Progenitor cell of endocrine pancreas (in vitro differentiated cells): ENCODE measurements around the gene CD19. TPM values are rescaled to one million over a fixed set of nuclear protein-coding genes. Genes with fewer than 3 reads are reported as not detected.
A peak's percentile ranks its signal among the peaks of the same experiment; 100 is the strongest.
"Not testable (repeated sequence)": the region's sequence is repeated elsewhere in the genome, so short reads cannot be mapped to it uniquely, and the experiment has no call there.

Experiments
- DNase-seq: peaks from one replicate; pipeline ENCODE4 v3.0.0; 2021; ENCODE audit warnings: low spot score; ENCODE audit not compliant: unreplicated experiment
- H3K27ac Mint-ChIP-seq: 2 replicates; pipeline ENCODE4 v1.8.0; 2021; ENCODE audit warnings: mild to moderate bottlenecking, moderate library complexity, mixed read lengths
- H3K27me3 Mint-ChIP-seq: 2 replicates; pipeline ENCODE4 v1.8.0; 2021; ENCODE audit warnings: mixed read lengths
- H3K36me3 Mint-ChIP-seq: 2 replicates; pipeline ENCODE4 v1.8.0; 2022; ENCODE audit warnings: mixed read lengths; ENCODE audit not compliant: insufficient read depth
- H3K4me1 Mint-ChIP-seq: 2 replicates; pipeline ENCODE4 v1.8.0; 2021; ENCODE audit warnings: low read depth, mixed read lengths
- H3K4me3 Mint-ChIP-seq: 2 replicates; pipeline ENCODE4 v1.8.0; 2021; ENCODE audit warnings: low read depth, mild to moderate bottlenecking, moderate library complexity, mixed read lengths
- H3K9me3 Mint-ChIP-seq: 2 replicates; pipeline ENCODE4 v1.8.0; 2021; ENCODE audit warnings: low read depth, mixed read lengths
- CTCF ChIP-seq: fragments of 200-600 bp; sonication (generic); IDR thresholded peaks from one replicate; pipeline ENCODE4 v1.5.0; 2021; ENCODE audit warnings: antibody characterized with exemption, mild to moderate bottlenecking; ENCODE audit not compliant: unreplicated experiment
- long read RNA-seq: library from polyadenylated mRNA; unstranded; transcript quantifications from one replicate; pipeline ENCODE4 v2.0.0, GENCODE V29; 2020
- total RNA-seq: library from RNA; stranded (reverse); gene quantifications from 2 replicates; pipeline ENCODE4 v1.2.1, GENCODE V29; 2021

The CD19 gene
- not detected in 2 replicates for total RNA-seq
- long read RNA-seq, result 0 reads

- Mint-ChIP-seq H3K4me1 (peaks cover 2% of the 10 kb centered on the region), H3K27ac (no peak within 1 kb of the TSS), H3K4me3 (no peak within 1 kb of the TSS), H3K36me3 (no peaks in the 10 kb centered on the region), H3K9me3 (no peaks in the 10 kb centered on the region), H3K27me3 (peaks cover 12% of the 10 kb centered on the region)
- no peak for TF ChIP-seq CTCF
- DNase-seq, result no peak
Measured at GRCh38 chr16:28931801-28932225, at the start of gene CD19. TSS of gene CD19 (plus strand) at chr16:28931971. CDS start at chr16:28932001, 30 bp downstream.

GRCh38 chr16:28882551-28883160 is 49.1 kb upstream of the CD19 start:
- no peak for DNase-seq
- H3K4me3 Mint-ChIP-seq, result peak overlapping the region; percentile 3
- no peak for TF ChIP-seq CTCF
- H3K36me3 Mint-ChIP-seq, result no peaks in the 10 kb centered on the region
- H3K4me1 Mint-ChIP-seq, result peaks cover 8% of the 10 kb centered on the region
- peaks cover 12% of the 10 kb centered on the region for H3K27me3 Mint-ChIP-seq
- no peaks in the 10 kb centered on the region for H3K9me3 Mint-ChIP-seq
- no peak overlapping the region for H3K27ac Mint-ChIP-seq

- no peak overlapping the region for H3K4me3 Mint-ChIP-seq
- H3K27ac Mint-ChIP-seq, result peak overlapping the region; percentile 78
- peaks cover 12% of the 10 kb centered on the region for H3K27me3 Mint-ChIP-seq
- H3K36me3 Mint-ChIP-seq, result no peaks in the 10 kb centered on the region
- no peak for DNase-seq
- TF ChIP-seq CTCF, result no peak
- peaks cover 8% of the 10 kb centered on the region for H3K4me1 Mint-ChIP-seq
- H3K9me3 Mint-ChIP-seq, result no peaks in the 10 kb centered on the region
Measured at GRCh38 chr16:28883221-28883996, 48.4 kb upstream of the CD19 start.

GRCh38 chr16:28884045-28884444 is 47.7 kb upstream of the CD19 start:
- H3K36me3 Mint-ChIP-seq, result no peaks in the 10 kb centered on the region
- no peak for DNase-seq
- H3K27me3 Mint-ChIP-seq, result peaks cover 12% of the 10 kb centered on the region
- no peak overlapping the region for H3K4me3 Mint-ChIP-seq
- H3K27ac Mint-ChIP-seq, result peak overlapping the region; percentile 78
- peaks cover 7% of the 10 kb centered on the region for H3K4me1 Mint-ChIP-seq
- no peak for TF ChIP-seq CTCF
- H3K9me3 Mint-ChIP-seq, result no peaks in the 10 kb centered on the region

- Mint-ChIP-seq H3K36me3 (no peaks in the 10 kb centered on the region), H3K27ac (no peak overlapping the region), H3K9me3 (no peaks in the 10 kb centered on the region), H3K27me3 (peaks cover 4% of the 10 kb centered on the region), H3K4me3 (no peak overlapping the region), H3K4me1 (peaks cover 3% of the 10 kb centered on the region)
- no peak for TF ChIP-seq CTCF
- no peak for DNase-seq
Measured at GRCh38 chr16:28886945-28887344, 44.8 kb upstream of the CD19 start.

- not testable (repeated sequence) for H3K4me3 Mint-ChIP-seq, DNase-seq, H3K9me3 Mint-ChIP-seq, H3K4me1 Mint-ChIP-seq, H3K27me3 Mint-ChIP-seq, H3K36me3 Mint-ChIP-seq, H3K27ac Mint-ChIP-seq
Measured at GRCh38 chr16:28890355-28890754, 41.4 kb upstream of the CD19 start.
